Measurements from ENCODE around the gene PPP1R10. TPM values are rescaled to one million over a fixed set of nuclear protein-coding genes. Genes with fewer than 3 reads are reported as not detected.

PPP1R10 gene
- total RNA-seq, 1 experiment from 2014 or later, result 44.5 TPM

GRCh38 chr6:30613251-30614043 is 3.6 kb downstream of the PPP1R10 start:
- H3K4me2 ChIP-seq (ENCODE audit: low read length), result peak overlapping the region; percentile 99
- DNase-seq, result peak; percentile 48
- no peak for ATAC-seq
- peak overlapping the region; percentile 39; the same call in 1 of the 2 replicates for H3K4me3 ChIP-seq (ENCODE audit: low read length)
- no peak overlapping the region for H3K9ac ChIP-seq (ENCODE audit: low read length)
- H3K27ac ChIP-seq (ENCODE audit: low read length), result no peak overlapping the region
- no peaks in the 10 kb centered on the region for H3K9me3 ChIP-seq (ENCODE audit: low read length)
- H3K36me3 ChIP-seq (ENCODE audit: low read depth, low read length), result peaks cover 36% of the 10 kb centered on the region
- ChIA-PET CTCF (interaction anchor here (0.7 to 1.9 kb wide), 3 partner anchors 69 to 117 kb away, joined by 3 to 6 read pairs (median 4); no protein-coding TSS in a partner anchor), POLR2A (ENCODE audit: unreplicated experiment) (interaction anchor here (0.6 to 0.7 kb wide), 2 partner anchors 61 to 75 kb away, joined by 3 read pairs; no protein-coding TSS in a partner anchor)
- H3F3A ChIP-seq (ENCODE audit: low read length, unreplicated experiment), result peaks cover 25% of the 10 kb centered on the region
- no peaks in the 10 kb centered on the region for H3K27me3 ChIP-seq (ENCODE audit: low read length)
- H3K4me1 ChIP-seq (ENCODE audit: insufficient read depth, low read length), result peaks cover 32% of the 10 kb centered on the region
- peaks cover 42% of the 10 kb centered on the region for H4K20me1 ChIP-seq (ENCODE audit: low read length)
- no peak for TF ChIP-seq EZH2 (IDR thresholded peaks at IDR 0.05; ENCODE audit: low read length, unreplicated experiment)
- no peak for TF ChIP-seq EZH2phosphoT487 (IDR thresholded peaks at IDR 0.05; ENCODE audit: borderline replicate concordance, low read length)
- TF ChIP-seq CTCF (conservative IDR thresholded peaks at IDR 0.05; ENCODE audit: low read depth, low read length), result no peak
- intact Hi-C loops (cut with micrococcal nuclease), result no loop called here
- H3K9me2 ChIP-seq (replicated peaks; ENCODE audit: low read length), result no peaks in the 10 kb centered on the region
- H3K79me2 ChIP-seq (ENCODE audit: low read length), result peaks cover 67% of the 10 kb centered on the region
- no TSS peak for BruUV-seq (replicated peaks)
- H2AFZ ChIP-seq (ENCODE audit: low read length), result no peak overlapping the region

GRCh38 chr6:30612687-30613248 is 4.3 kb downstream of the PPP1R10 start:
- Histone ChIP-seq H3K9me3 (ENCODE audit: low read length) (no peaks in the 10 kb centered on the region), H4K20me1 (ENCODE audit: low read length) (peaks cover 42% of the 10 kb centered on the region), H3K4me1 (ENCODE audit: insufficient read depth, low read length) (peaks cover 30% of the 10 kb centered on the region), H2AFZ (ENCODE audit: low read length) (no peak overlapping the region), H3K9ac (ENCODE audit: low read length) (no peak overlapping the region), H3K9me2 (replicated peaks; ENCODE audit: low read length) (no peaks in the 10 kb centered on the region), H3K36me3 (ENCODE audit: low read depth, low read length) (peaks cover 38% of the 10 kb centered on the region), H3F3A (ENCODE audit: low read length, unreplicated experiment) (peaks cover 25% of the 10 kb centered on the region), H3K79me2 (ENCODE audit: low read length) (peaks cover 60% of the 10 kb centered on the region), H3K4me3 (ENCODE audit: low read length) (no peak overlapping the region), H3K4me2 (ENCODE audit: low read length) (peak overlapping the region; percentile 99), H3K27me3 (ENCODE audit: low read length) (no peaks in the 10 kb centered on the region), H3K27ac (ENCODE audit: low read length) (no peak overlapping the region)
- intact Hi-C loops (cut with micrococcal nuclease), result no loop called here
- peak; percentile 37 for DNase-seq
- ChIA-PET CTCF (interaction anchor here (0.7 to 1.9 kb wide), 5 partner anchors 13 to 127 kb away, joined by 3 to 6 read pairs (median 4); no protein-coding TSS in a partner anchor), POLR2A (ENCODE audit: unreplicated experiment) (interaction anchor here (0.7 kb wide), 2 partner anchors 12 to 75 kb away, joined by 3 read pairs; no protein-coding TSS in a partner anchor)
- BruUV-seq (replicated peaks), result no TSS peak
- no peak for ATAC-seq
- TF ChIP-seq EZH2phosphoT487 (IDR thresholded peaks at IDR 0.05; ENCODE audit: borderline replicate concordance, low read length) (no peak), CTCF (conservative IDR thresholded peaks at IDR 0.05; ENCODE audit: low read depth, low read length) (no peak), EZH2 (IDR thresholded peaks at IDR 0.05; ENCODE audit: low read length, unreplicated experiment) (no peak)
